ENCODE results near the gene CACNA1D.

Gene CACNA1D

GRCh38 chr3:53836084-53836872 is 341.9 kb downstream of the CACNA1D start:
- Histone ChIP-seq H3K4me2 (ENCODE audit: low read depth, low read length, poor library complexity, severe bottlenecking) (no peak overlapping the region), H3K9ac (ENCODE audit: low read length) (no peak overlapping the region), H2AFZ (ENCODE audit: low read depth, low read length, severe bottlenecking) (no peak overlapping the region)

GRCh38 chr3:53837331-53837730 is 342.9 kb downstream of the CACNA1D start:
- Histone ChIP-seq H3K9me2 (replicated peaks; ENCODE audit: insufficient read depth, low read length) (no peaks in the 10 kb centered on the region), H3K4me2 (ENCODE audit: low read depth, low read length, poor library complexity, severe bottlenecking) (no peak overlapping the region), H2AFZ (ENCODE audit: low read depth, low read length, severe bottlenecking) (no peak overlapping the region), H3F3A (ENCODE audit: insufficient read depth) (no peaks in the 10 kb centered on the region), H3K9ac (ENCODE audit: low read length) (no peak overlapping the region), H4K20me1 (ENCODE audit: low read depth, low read length) (no peaks in the 10 kb centered on the region), H3K36me3 (ENCODE audit: low read length) (peaks cover 13% of the 10 kb centered on the region; the same call in 1 of the 2 replicates), H3K27ac (ENCODE audit: low read depth, low read length) (no peak overlapping the region), H3K79me2 (ENCODE audit: insufficient read depth, low read length) (peaks cover 23% of the 10 kb centered on the region), H3K9me3 (ENCODE audit: insufficient read depth, low read length) (no peaks in the 10 kb centered on the region), H3K4me3 (ENCODE audit: insufficient read depth, low read length, poor library complexity, severe bottlenecking) (no peak overlapping the region), H3K27me3 (ENCODE audit: low read length) (no peaks in the 10 kb centered on the region)
- TF ChIP-seq, protein P1, sequence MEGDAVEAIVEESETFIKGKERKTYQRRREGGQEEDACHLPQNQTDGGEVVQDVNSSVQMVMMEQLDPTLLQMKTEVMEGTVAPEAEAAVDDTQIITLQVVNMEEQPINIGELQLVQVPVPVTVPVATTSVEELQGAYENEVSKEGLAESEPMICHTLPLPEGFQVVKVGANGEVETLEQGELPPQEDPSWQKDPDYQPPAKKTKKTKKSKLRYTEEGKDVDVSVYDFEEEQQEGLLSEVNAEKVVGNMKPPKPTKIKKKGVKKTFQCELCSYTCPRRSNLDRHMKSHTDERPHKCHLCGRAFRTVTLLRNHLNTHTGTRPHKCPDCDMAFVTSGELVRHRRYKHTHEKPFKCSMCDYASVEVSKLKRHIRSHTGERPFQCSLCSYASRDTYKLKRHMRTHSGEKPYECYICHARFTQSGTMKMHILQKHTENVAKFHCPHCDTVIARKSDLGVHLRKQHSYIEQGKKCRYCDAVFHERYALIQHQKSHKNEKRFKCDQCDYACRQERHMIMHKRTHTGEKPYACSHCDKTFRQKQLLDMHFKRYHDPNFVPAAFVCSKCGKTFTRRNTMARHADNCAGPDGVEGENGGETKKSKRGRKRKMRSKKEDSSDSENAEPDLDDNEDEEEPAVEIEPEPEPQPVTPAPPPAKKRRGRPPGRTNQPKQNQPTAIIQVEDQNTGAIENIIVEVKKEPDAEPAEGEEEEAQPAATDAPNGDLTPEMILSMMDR (IDR thresholded peaks at IDR 0.05; ENCODE audit: insufficient read depth, low read length, poor library complexity, severe bottlenecking), result no peak
- no peak for TF ChIP-seq EZH2phosphoT487 (conservative IDR thresholded peaks at IDR 0.05; ENCODE audit: low read length)

More at GRCh38 chr3:53836084-53836872, 341.9 kb downstream of the CACNA1D start:
- H4K20me1 ChIP-seq (ENCODE audit: low read depth, low read length), result no peaks in the 10 kb centered on the region
- 0 out of 2 replicates have a peak, but pooled peaks cover 12% of the 10 kb centered on the region for H3K79me2 ChIP-seq (ENCODE audit: insufficient read depth, low read length)
- H3K9me3 ChIP-seq (ENCODE audit: insufficient read depth, low read length), result no peaks in the 10 kb centered on the region
- H3K27me3 ChIP-seq (ENCODE audit: low read length), result no peaks in the 10 kb centered on the region
- TF ChIP-seq, protein P1 (IDR thresholded peaks at IDR 0.05; ENCODE audit: insufficient read depth, low read length, poor library complexity, severe bottlenecking), result no peak
- no peak for TF ChIP-seq EZH2phosphoT487 (conservative IDR thresholded peaks at IDR 0.05; ENCODE audit: low read length)
- no peaks in the 10 kb centered on the region for H3F3A ChIP-seq (ENCODE audit: insufficient read depth)
- H3K4me3 ChIP-seq (ENCODE audit: insufficient read depth, low read length, poor library complexity, severe bottlenecking), result no peak overlapping the region
- H3K36me3 ChIP-seq (ENCODE audit: low read length), result peaks cover 13% of the 10 kb centered on the region; the same call in 1 of the 2 replicates
- H3K9me2 ChIP-seq (replicated peaks; ENCODE audit: insufficient read depth, low read length), result no peaks in the 10 kb centered on the region
- H3K27ac ChIP-seq (ENCODE audit: low read depth, low read length), result no peak overlapping the region

- peaks cover 9% of the 10 kb centered on the region; the same call in 1 of the 2 replicates for H3K36me3 ChIP-seq (ENCODE audit: low read length)
- no peak for TF ChIP-seq EZH2phosphoT487 (conservative IDR thresholded peaks at IDR 0.05; ENCODE audit: low read length)
- TF ChIP-seq, protein P1 (IDR thresholded peaks at IDR 0.05; ENCODE audit: insufficient read depth, low read length, poor library complexity, severe bottlenecking), result no peak
- H2AFZ ChIP-seq (ENCODE audit: low read depth, low read length, severe bottlenecking), result no peak overlapping the region
- H3K27ac ChIP-seq (ENCODE audit: low read depth, low read length), result 0 out of 2 replicates have a peak overlapping the region, but pooled peaks have one; percentile 98
- H3K4me3 ChIP-seq (ENCODE audit: insufficient read depth, low read length, poor library complexity, severe bottlenecking), result no peak overlapping the region
- no peaks in the 10 kb centered on the region for H3K27me3 ChIP-seq (ENCODE audit: low read length)
- peaks cover 32% of the 10 kb centered on the region for H3K79me2 ChIP-seq (ENCODE audit: insufficient read depth, low read length)
- H3F3A ChIP-seq (ENCODE audit: insufficient read depth), result peaks cover 32% of the 10 kb centered on the region
- H4K20me1 ChIP-seq (ENCODE audit: low read depth, low read length), result no peaks in the 10 kb centered on the region
- no peaks in the 10 kb centered on the region for H3K9me3 ChIP-seq (ENCODE audit: insufficient read depth, low read length)
- H3K9ac ChIP-seq (ENCODE audit: low read length), result no peak overlapping the region
- no peak overlapping the region for H3K4me2 ChIP-seq (ENCODE audit: low read depth, low read length, poor library complexity, severe bottlenecking)
- no peaks in the 10 kb centered on the region for H3K9me2 ChIP-seq (replicated peaks; ENCODE audit: insufficient read depth, low read length)
These were observed 346.9 kb downstream of the CACNA1D start for GRCh38 chr3:53841296-53841695.

Measured in SU-DHL-6 (cell line).